K562 (cell line): Measurements from ENCODE around the gene ARMC7. TPM values are rescaled to one million over a fixed set of nuclear protein-coding genes. Genes with fewer than 3 reads are reported as not detected.

Experiments used
- EWSR1 ChIP-seq: fragments of 450-650 bp; IDR thresholded peaks from 2 replicates; pipeline ENCODE4 v1.6.1; 2018; ENCODE audit warnings: borderline replicate concordance, mild to moderate bottlenecking, low read depth, moderate library complexity; ENCODE audit not compliant: partially characterized antibody
- NR2C1 ChIP-seq, 2 experiments: fragments of 450-650 bp; IDR thresholded peaks; 2 replicates each; pipeline ENCODE4 v1.6.1; 2017; ENCODE audit warnings: mild to moderate bottlenecking in 2 of 2, antibody characterized with exemption in 1 of 2, inconsistent platforms in 1 of 2, missing compliant biosample characterization in 1 of 2, missing genetic modification characterization in 1 of 2
- PHF20 ChIP-seq: fragments of 450-650 bp; IDR thresholded peaks from 2 replicates; pipeline ENCODE4 v1.6.1; 2018; ENCODE audit not compliant: partially characterized antibody
- STAG1 ChIP-seq: sonication (generic); formaldehyde crosslinking; IDR thresholded peaks from 2 replicates; pipeline ENCODE4 v1.5.0; 2020; ENCODE audit warnings: missing genetic modification reagents, borderline replicate concordance
- TEAD4 ChIP-seq, 2 experiments: sonication (generic) in 1 of 2; formaldehyde crosslinking in 1 of 2; IDR thresholded peaks; 2 replicates each; pipeline versions ENCODE4 v1.6.1 to v1.8.0; 2012 to 2022; ENCODE audit warnings: borderline replicate concordance in 1 of 2, inconsistent platforms in 1 of 2, low read length in 1 of 2, mild to moderate bottlenecking in 1 of 2, missing genetic modification reagents in 1 of 2
- XRCC4 ChIP-seq: IDR thresholded peaks from one replicate; pipeline ENCODE4 v1.6.1; 2011; ENCODE audit not compliant: insufficient read depth, insufficient read length; ENCODE audit errors: extremely low read depth
- ZNF347 ChIP-seq: fragments of 450-650 bp; formaldehyde crosslinking; IDR thresholded peaks from 2 replicates; pipeline ENCODE4 v1.4.0; 2020; ENCODE audit warnings: low read depth, mild to moderate bottlenecking, moderate library complexity
- polyA plus RNA-seq, 8 experiments: library from polyadenylated mRNA; depleted of rRNA in 4 of 8; stranded (reverse) in 5 of 8; unstranded in 3 of 8; fragments of >200 nt; fragmentation: Nextera tagmentation in 2 of 8; fragmentation: Illumina TruSeq in 1 of 8; extraction: Ambion mirVana in 2 of 8; extraction: Trizol in 1 of 8; gene quantifications; 2 replicates each; pipeline versions ENCODE4 v1.2.1 to v1.2.3, GENCODE V29; 2011 to 2014; ENCODE audit warnings: inconsistent platforms in 1 of 8, missing spikeins in 1 of 8
- total RNA-seq, 7 experiments: library from RNA; depleted of rRNA in 6 of 7; stranded (reverse); fragments of >200 nt in 6 of 7; fragmentation: Illumina TruSeq in 2 of 7; extraction: Trizol in 2 of 7; gene quantifications; 2 replicates each; pipeline versions ENCODE4 v1.2.1 to v1.2.3, GENCODE V29; 2011 to 2021; ENCODE audit warnings: low replicate concordance in 1 of 7
- TF ChIP-seq, protein P1 (sequence below): fragments of 200-800 bp; sonication (Bioruptor generic); IDR thresholded peaks from 2 replicates; pipeline ENCODE4 v1.6.1; 2016; ENCODE audit warnings: missing genetic modification characterization, missing compliant biosample characterization
- TF ChIP-seq, protein P2 (sequence below), 2 experiments: fragments of 450-650 bp; IDR thresholded peaks; 2 replicates each; pipeline ENCODE4 v1.6.1; 2016; ENCODE audit warnings: mild to moderate bottlenecking in 2 of 2, borderline replicate concordance in 1 of 2, low read depth in 1 of 2, moderate library complexity in 1 of 2
- TF ChIP-seq, protein P3 (sequence below): sonication (generic); formaldehyde crosslinking; IDR thresholded peaks from 2 replicates; pipeline ENCODE4 v1.8.1; 2023; ENCODE audit warnings: mild to moderate bottlenecking, missing genetic modification reagents

Gene ARMC7
- total and polyA plus RNA-seq, 9 of the 15 experiments (the other 6 are each of a cell fraction or from before 2014, with no cell fraction given) = 1.4 to 15.2 (median 5.9) TPM

DNA sequence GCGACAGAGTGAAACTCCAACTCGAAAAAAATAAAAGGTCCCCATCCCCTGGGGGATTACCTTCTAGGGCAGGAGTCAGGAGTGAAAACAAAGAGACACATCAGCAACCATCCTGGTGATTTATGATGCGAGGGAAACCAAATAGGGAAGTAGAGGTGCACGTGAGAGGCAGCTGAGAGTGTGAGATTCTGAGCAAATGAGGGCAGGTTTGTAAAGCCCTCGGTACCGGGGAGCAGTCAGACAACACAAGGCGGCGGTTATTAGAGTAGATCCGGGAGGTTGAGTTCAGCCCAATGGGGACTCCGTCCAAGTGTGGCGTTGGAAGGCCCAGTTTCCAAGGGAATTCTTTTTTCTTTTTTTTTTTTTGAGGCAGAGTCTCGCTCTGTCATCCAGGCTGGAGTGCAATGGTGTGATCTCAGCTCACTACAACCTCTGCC, 7.4 kb upstream of the ARMC7 start (continued):
- TF ChIP-seq XRCC4 = no peak
- TF ChIP-seq NR2C1 (IDR thresholded peaks at IDR 0.05) = no peak
- no peak for TF ChIP-seq NR2C1 (tag; IDR thresholded peaks at IDR 0.05)
- TF ChIP-seq TEAD4 (IDR thresholded peaks at IDR 0.05; ENCODE audit: low read length) = peak; percentile 58; the same call in 1 of the 2 replicates
- TF ChIP-seq TEAD4 (CRISPR knock-in tag; IDR thresholded peaks at IDR 0.05; ENCODE audit: borderline replicate concordance) = no peak
- TF ChIP-seq ZNF347 (CRISPR knock-in tag) = no peak
- TF ChIP-seq, protein P1, sequence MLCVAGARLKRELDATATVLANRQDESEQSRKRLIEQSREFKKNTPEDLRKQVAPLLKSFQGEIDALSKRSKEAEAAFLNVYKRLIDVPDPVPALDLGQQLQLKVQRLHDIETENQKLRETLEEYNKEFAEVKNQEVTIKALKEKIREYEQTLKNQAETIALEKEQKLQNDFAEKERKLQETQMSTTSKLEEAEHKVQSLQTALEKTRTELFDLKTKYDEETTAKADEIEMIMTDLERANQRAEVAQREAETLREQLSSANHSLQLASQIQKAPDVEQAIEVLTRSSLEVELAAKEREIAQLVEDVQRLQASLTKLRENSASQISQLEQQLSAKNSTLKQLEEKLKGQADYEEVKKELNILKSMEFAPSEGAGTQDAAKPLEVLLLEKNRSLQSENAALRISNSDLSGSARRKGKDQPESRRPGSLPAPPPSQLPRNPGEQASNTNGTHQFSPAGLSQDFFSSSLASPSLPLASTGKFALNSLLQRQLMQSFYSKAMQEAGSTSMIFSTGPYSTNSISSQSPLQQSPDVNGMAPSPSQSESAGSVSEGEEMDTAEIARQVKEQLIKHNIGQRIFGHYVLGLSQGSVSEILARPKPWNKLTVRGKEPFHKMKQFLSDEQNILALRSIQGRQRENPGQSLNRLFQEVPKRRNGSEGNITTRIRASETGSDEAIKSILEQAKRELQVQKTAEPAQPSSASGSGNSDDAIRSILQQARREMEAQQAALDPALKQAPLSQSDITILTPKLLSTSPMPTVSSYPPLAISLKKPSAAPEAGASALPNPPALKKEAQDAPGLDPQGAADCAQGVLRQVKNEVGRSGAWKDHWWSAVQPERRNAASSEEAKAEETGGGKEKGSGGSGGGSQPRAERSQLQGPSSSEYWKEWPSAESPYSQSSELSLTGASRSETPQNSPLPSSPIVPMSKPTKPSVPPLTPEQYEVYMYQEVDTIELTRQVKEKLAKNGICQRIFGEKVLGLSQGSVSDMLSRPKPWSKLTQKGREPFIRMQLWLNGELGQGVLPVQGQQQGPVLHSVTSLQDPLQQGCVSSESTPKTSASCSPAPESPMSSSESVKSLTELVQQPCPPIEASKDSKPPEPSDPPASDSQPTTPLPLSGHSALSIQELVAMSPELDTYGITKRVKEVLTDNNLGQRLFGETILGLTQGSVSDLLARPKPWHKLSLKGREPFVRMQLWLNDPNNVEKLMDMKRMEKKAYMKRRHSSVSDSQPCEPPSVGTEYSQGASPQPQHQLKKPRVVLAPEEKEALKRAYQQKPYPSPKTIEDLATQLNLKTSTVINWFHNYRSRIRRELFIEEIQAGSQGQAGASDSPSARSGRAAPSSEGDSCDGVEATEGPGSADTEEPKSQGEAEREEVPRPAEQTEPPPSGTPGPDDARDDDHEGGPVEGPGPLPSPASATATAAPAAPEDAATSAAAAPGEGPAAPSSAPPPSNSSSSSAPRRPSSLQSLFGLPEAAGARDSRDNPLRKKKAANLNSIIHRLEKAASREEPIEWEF (CRISPR knock-in tag) = 0 out of 2 replicates have a peak, but pooled peaks have one; percentile 33
- TF ChIP-seq, protein P2, sequence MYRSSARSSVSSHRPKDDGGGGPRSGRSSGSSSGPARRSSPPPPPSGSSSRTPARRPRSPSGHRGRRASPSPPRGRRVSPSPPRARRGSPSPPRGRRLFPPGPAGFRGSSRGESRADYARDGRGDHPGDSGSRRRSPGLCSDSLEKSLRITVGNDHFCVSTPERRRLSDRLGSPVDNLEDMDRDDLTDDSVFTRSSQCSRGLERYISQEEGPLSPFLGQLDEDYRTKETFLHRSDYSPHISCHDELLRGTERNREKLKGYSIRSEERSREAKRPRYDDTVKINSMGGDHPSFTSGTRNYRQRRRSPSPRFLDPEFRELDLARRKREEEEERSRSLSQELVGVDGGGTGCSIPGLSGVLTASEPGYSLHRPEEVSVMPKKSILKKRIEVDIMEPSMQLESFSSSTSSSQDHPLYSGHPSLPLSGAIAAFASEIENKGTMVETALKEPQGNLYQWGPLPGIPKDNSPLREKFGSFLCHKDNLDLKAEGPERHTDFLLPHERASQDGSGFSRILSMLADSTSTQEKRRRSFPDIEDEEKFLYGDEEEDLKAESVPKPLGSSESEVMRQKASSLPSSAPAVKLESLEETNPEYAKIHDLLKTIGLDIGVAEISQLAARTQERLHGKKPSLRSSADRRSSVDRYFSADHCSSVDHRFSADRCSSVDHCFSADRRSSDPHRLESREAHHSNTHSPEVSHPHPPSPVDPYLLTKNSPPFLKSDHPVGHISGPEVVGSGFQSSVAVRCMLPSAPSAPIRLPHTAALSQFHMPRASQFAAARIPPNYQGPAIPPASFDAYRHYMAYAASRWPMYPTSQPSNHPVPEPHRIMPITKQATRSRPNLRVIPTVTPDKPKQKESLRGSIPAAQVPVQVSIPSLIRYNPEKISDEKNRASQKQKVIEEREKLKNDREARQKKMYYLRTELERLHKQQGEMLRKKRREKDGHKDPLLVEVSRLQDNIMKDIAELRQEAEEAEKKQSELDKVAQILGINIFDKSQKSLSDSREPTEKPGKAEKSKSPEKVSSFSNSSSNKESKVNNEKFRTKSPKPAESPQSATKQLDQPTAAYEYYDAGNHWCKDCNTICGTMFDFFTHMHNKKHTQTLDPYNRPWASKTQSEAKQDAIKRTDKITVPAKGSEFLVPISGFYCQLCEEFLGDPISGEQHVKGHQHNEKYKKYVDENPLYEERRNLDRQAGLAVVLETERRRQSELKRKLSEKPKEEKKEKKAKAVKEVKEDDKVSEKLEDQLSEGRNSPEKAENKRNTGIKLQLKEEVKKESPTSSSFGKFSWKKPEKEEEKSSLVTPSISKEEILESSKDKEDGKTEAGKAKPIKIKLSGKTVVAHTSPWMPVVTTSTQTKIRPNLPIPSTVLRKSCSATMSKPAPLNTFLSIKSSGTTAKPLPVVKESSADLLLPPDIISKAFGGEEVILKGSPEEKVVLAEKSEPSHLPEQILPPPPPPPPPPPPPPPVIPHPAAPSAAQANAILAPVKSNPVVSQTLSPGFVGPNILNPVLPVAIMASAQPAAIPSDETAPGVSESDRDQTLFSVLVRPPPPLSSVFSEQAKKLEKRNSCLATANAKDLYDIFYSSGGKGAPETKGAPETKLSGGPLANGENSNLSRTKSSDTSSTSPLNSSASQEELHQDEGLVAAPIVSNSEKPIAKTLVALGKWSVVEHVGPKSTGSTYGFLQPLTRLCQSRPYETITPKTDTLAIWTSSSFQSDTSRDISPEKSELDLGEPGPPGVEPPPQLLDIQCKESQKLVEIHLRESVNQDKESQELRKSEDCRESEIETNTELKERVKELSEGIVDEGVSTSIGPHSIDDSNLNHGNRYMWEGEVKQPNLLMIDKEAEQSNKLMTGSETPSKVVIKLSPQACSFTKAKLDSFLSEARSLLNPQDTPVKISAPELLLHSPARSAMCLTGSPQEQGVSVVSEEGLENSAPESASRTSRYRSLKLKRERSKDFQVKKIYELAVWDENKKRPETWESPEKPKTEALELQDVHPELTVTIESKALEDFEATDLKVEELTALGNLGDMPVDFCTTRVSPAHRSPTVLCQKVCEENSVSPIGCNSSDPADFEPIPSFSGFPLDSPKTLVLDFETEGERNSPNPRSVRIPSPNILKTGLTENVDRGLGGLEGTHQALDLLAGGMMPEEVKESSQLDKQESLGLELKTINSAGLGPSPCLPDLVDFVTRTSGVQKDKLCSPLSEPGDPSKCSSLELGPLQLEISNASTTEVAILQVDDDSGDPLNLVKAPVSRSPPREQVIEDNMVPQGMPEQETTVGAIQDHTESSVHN (IDR thresholded peaks at IDR 0.05; ENCODE audit: borderline replicate concordance in 1 of 2, low read depth in 1 of 2) = peak in 1 of 2 experiments; percentile 87; a peak in 2 of 4 replicates
- TF ChIP-seq, protein P3, sequence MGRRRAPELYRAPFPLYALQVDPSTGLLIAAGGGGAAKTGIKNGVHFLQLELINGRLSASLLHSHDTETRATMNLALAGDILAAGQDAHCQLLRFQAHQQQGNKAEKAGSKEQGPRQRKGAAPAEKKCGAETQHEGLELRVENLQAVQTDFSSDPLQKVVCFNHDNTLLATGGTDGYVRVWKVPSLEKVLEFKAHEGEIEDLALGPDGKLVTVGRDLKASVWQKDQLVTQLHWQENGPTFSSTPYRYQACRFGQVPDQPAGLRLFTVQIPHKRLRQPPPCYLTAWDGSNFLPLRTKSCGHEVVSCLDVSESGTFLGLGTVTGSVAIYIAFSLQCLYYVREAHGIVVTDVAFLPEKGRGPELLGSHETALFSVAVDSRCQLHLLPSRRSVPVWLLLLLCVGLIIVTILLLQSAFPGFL (CRISPR knock-in tag) = no peak
- TF ChIP-seq EWSR1 = no peak
- no peak for TF ChIP-seq PHF20
- 0 out of 2 replicates have a peak, but pooled peaks have one; percentile 23 for TF ChIP-seq STAG1 (CRISPR knock-in tag)
